HG02938 (cell line): ENCODE data around the gene PIEZO1.

ENCODE experiments used
- ATAC-seq: cut with Tn5 transposase; IDR thresholded peaks from one replicate; pipeline ENCODE4 v1.9.1; 2021; ENCODE audit warnings: mild to moderate bottlenecking, moderate library complexity; ENCODE audit not compliant: unreplicated experiment

Gene PIEZO1

GRCh38 chr16:88723507-88723887 is 61.5 kb downstream of the PIEZO1 start:
- ATAC-seq: no peak

GRCh38 chr16:88722784-88723506 is 62.1 kb downstream of the PIEZO1 start:
- no peak for ATAC-seq

- ATAC-seq: no peak
Measured at GRCh38 chr16:88721815-88722755, 62.9 kb downstream of the PIEZO1 start.

GRCh38 chr16:88721236-88721635 is 63.8 kb downstream of the PIEZO1 start:
- no peak for ATAC-seq

GRCh38 chr16:88720396-88720970 is 64.5 kb downstream of the PIEZO1 start:
- ATAC-seq: no peak

GRCh38 chr16:88719933-88720296 is 65.1 kb downstream of the PIEZO1 start:
- ATAC-seq: no peak

GRCh38 chr16:88719267-88719932 is 65.6 kb downstream of the PIEZO1 start:
- no peak for ATAC-seq

GRCh38 chr16:88718178-88718577 is 66.8 kb downstream of the PIEZO1 start:
- ATAC-seq: no peak

GRCh38 chr16:88716601-88717001 is 68.4 kb downstream of the PIEZO1 start:
- ATAC-seq: no peak

- ATAC-seq: no peak
Measured at GRCh38 chr16:88716201-88716600, 68.8 kb downstream of the PIEZO1 start.

- no peak for ATAC-seq
Measured at GRCh38 chr16:88715312-88716190, 69.5 kb downstream of the PIEZO1 start.

- no peak for ATAC-seq
Measured at GRCh38 chr16:88714420-88715302, 70.4 kb downstream of the PIEZO1 start.

- no peak for ATAC-seq
Measured at GRCh38 chr16:88713568-88714419, 71.2 kb downstream of the PIEZO1 start.

- ATAC-seq: no peak
Measured at GRCh38 chr16:88713054-88713453, 72.0 kb downstream of the PIEZO1 start.

- ATAC-seq: no peak
Measured at GRCh38 chr16:88712362-88712979, 72.5 kb downstream of the PIEZO1 start.

- no peak for ATAC-seq
Measured at GRCh38 chr16:88711750-88712340, 73.2 kb downstream of the PIEZO1 start.

GRCh38 chr16:88710556-88710955 is 74.5 kb downstream of the PIEZO1 start:
- ATAC-seq: no peak
